Gastrocnemius medialis (tissue), 4 donors: ENCODE data around the gene STON2.
"Not testable (repeated sequence)": the region's sequence is repeated elsewhere in the genome, so short reads cannot be mapped to it uniquely, and the experiment has no call there.

ENCODE experiments used
- CTCF ChIP-seq, 5 experiments: fragments of 450-650 bp in 3 of 5; fragments of 200-600 bp in 2 of 5; sonication (generic) in 2 of 5; IDR thresholded peaks in 4 of 5; conservative IDR thresholded peaks in 1 of 5; 1 replicate in 4 of 5; 2 replicates in 1 of 5; pipeline ENCODE4 v1.5.1; 2016 to 2019; ENCODE audit warnings: antibody characterized with exemption in 5 of 5, mild to moderate bottlenecking in 3 of 5, moderate library complexity in 3 of 5
- POLR2A ChIP-seq, 2 donors: fragments of 450-650 bp; IDR thresholded peaks; one replicate each; pipeline ENCODE4 v1.6.1; 2017; ENCODE audit warnings: antibody characterized with exemption in 2 of 2, mild to moderate bottlenecking in 2 of 2, moderate library complexity in 2 of 2

- not testable (repeated sequence) for TF ChIP-seq CTCF (IDR thresholded peaks at IDR 0.05 in 4 of 5, conservative IDR thresholded peaks at IDR 0.05 in 1 of 5); POLR2A (IDR thresholded peaks at IDR 0.05)
Measured at GRCh38 chr14:81429749-81430148, 29.6 kb upstream of the STON2 start.
